NCI-H1417 (cell line): ENCODE results near the gene SLC4A11.

ENCODE experiments used
- DNase-seq, 3 experiments: peaks; one replicate each; lab custom pipeline; 2025; lab: John Stamatoyannopoulos, UW

Gene SLC4A11

GRCh38 chr20:3246682-3247081 lies 7.7 kb upstream of the SLC4A11 start:
- no peak for DNase-seq

- DNase-seq, result no peak
Observed at GRCh38 chr20:3245711-3246110, 6.7 kb upstream of the SLC4A11 start.

GRCh38 chr20:3245156-3245555 lies 6.2 kb upstream of the SLC4A11 start:
- DNase-seq, result no peak

DNA sequence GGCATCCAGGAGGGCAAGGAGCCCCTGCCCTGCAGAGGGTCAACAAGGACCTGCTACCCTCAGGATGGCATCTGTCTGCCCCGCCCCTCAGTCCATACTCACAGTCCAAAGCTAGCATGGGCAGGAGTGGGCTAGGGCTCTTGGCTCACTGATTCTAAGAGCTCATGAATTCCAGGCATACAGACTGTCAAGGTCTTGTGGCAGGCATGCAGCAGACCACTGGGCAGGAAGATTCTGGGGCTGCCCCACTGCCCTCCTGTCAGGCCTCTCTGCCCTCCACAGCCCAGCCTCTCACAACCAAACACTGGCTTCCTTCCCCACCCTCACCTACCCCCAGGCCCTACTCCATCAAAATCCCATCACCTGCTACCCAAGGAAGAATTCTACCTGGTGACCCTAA lies 5.6 kb upstream of the SLC4A11 start:
- DNase-seq, result no peak

- DNase-seq, result peak in 1 of 3 experiments; percentile 62
Observed at GRCh38 chr20:3243718-3244358, 4.8 kb upstream of the SLC4A11 start.

GRCh38 chr20:3242172-3242692 lies 3.2 kb upstream of the SLC4A11 start:
- no peak for DNase-seq

- no peak for DNase-seq
Observed at GRCh38 chr20:3240776-3241363, 1.9 kb upstream of the SLC4A11 start.

DNA sequence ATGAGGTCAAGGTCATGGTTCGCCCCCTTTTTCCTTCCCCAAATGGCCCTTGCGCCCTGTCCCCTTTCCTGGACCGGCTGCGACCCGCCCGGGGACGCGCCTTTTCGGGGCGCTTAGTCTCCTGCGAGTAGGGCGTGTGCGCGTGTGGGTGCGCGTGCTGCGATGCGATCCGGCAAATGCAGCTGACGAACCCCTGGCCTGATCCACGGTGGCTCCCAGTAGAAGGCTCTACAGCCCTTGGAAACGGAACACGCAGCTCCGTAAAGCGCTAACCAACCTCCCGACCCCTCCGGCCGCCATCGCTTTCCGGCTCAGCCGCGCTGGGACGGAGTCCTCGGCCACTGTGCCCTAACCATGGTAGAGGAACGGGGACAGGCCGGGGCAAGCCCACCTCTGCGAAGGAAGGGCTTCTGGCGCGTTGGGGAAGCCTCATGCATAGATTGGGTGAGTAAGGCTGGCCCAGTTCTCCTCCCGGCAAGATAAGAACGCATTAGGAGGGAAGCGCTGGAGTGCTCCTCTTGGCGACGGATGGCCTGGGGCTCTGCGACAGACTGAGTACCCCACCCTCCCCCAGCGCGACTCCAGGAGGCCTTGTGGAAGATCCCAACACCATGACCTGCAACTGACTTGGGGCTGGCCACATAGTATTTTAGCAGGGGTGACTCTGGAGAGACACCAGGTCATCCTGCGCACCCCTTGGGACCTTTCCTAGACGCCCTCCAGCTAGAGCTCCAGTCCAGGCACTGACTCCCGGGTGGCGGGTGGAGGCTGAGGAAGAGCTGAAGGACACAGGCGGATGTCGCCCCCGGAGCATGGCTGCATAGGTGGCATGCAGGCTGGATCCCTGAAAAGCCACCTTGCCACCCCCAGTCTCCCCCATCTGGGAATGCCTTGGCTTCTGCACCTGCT lies 1.1 kb upstream of the SLC4A11 start:
- DNase-seq, result no peak

DNA sequence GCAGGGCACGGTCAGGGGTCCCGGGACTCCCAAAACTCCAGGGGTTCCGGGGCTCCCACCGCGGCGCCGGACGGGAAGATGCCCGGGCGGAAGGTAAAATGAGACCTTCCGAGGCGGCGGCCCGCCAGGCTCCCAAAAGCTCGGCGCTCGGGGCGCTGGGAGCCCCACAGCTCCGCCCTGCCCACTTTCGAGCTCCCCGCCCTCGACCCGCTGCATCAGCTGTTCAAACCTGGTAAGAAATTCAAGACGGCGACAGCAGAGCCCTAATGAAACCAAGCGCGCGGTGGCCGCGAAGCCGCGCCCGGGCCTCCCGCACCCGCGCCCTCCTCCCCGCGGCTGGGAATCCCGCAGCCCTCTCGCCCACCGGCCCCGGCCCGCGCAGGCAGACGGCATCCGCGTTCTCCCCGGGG lies 369 bp downstream of the SLC4A11 start:
- DNase-seq, result peak in 2 of 3 experiments; percentile 28 to 63

- DNase-seq, result no peak
Observed at GRCh38 chr20:3237958-3238615, 903 bp downstream of the SLC4A11 start.

DNA sequence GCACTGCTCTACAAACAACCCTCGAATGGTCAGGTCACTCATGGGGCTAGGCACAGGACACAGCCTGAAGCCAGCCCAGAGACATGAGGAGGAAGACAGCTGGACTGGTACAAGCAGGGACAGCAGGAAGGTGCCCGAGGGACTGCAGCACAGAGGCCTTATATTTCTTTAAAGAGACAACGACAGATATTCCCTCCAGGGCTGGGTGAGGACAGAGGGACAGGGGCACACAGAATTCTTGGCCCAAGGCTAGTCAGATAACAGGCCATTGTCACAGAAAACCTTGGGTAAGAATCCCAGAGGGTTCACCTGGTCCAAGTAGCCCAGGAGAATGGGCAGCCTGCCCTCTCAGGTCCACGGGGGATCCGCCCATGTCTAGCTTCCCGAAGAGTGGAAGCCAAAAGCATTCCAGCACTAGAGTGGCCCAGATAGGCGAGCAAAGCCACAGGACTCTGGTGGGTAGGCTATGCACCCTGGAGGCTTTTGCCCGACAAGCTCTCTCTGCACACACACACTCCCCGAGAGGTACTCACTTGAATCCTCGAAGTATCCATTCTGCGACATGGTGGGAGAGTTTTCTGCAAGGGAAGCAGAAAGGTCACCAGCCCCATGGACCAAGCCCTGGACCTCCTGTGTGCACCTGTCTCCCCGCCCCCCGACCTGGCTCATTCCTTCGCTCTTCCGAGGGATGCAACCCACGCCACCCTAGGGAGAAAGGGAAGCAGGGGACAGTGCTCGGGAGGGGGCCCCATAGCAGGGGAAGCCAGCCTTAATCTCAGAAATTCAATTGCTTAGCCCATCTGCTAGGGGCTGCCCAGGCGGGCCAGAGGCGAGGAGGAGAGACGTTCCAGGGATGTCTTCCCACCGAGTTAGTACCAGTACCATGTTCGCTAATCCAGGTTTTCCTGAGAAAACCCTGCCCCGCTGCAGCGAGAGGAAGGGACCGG lies 1.7 kb downstream of the SLC4A11 start:
- DNase-seq, result no peak

DNA sequence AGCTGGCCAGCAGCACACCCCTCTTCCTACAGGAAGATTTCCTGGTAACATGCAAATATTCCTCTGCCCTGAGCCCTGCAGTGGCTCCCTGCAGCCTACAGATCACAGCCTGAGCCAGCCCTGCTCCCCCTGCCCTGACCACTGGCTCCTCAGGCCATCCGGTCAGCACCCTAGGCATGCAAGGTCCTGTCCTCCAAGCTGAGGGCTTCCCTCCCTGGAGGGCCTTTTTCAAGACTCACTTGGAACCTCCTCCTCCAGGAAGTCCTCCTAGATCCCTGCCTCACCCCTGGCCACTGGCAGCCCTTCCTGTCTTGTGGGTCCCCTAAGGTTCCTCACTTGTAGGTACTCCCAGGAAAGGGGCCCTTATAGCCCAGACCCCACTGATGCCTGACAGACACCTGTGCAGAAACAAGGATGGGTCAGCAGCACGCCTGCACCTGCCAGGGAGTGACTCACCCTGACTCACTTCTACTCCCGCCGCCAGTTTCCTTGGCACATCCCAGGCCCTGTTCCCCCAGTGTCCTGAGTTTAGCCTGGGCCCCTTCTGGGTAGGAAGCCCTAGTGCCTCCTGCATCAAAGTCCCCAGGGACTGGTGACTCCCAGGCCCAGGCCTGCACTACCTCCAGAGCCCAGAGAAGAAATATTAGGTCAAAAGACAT lies 3.2 kb downstream of the SLC4A11 start:
- no peak for DNase-seq

- no peak for DNase-seq
Observed at GRCh38 chr20:3233991-3234498, 4.9 kb downstream of the SLC4A11 start.

GRCh38 chr20:3233131-3233990 lies 5.6 kb downstream of the SLC4A11 start:
- no peak for DNase-seq

GRCh38 chr20:3231889-3232588 lies 7.0 kb downstream of the SLC4A11 start:
- no peak for DNase-seq

DNA sequence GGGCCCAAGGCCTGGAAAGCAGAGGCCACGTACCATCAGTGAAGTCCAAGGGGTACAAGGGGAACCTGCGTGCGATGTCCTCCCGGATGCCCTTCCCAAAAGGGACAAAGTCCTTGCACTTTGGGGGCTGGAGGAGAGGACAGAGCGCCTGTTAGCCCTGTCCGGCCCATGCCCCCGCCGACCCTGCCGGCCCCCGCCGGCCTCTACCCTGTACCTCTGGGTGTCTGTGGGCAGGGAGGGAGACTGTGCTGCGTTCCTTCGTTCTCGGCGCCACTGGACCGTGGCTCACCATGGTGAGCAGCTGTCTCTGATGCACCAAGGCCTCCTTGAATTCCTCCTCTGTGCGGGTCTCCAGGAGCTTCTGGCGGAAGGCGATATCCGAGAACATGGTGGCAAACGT lies 7.9 kb downstream of the SLC4A11 start:
- DNase-seq, result no peak

DNA sequence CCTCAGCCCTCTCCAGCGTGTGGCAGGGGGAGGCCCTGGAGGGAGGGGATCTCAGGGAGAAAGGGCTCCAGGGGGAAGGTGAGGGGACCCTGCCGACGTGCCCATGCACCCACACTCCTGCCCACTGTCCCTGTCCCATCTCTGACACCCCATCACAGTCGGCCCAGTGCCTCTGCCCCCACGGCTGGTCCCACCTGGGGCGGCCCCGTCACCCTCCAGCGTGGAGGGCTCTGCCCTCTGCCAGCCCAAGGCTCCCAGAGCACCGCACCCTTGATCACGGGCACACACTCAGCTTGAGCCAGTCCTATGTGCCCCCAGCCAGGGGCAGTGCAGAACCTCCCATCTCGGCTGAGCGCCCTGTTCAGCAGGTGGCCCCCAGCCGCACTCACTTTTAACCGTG lies 9.2 kb downstream of the SLC4A11 start:
- no peak for DNase-seq

DNA sequence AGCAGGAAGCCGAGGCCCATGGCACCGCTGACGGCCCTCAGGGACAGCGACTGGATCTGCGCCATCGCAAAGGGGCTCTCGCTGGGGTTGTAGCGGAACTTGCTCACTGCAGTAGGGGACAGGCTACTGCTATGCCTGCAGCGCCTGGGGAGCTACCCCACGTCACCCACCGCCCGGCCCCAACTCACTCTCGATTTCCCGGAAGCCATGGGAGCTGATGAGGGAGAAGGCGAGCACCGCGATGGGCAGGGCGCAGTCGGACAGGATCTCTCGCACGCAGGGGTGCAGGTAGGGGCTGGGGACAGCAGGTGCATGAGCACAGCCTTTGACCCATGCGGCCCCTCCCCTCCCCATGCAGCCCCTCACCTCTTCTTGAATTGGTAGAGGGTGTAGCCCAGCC lies 9.8 kb downstream of the SLC4A11 start:
- no peak for DNase-seq

GRCh38 chr20:3228750-3229032 lies 10.3 kb downstream of the SLC4A11 start:
- no peak for DNase-seq
